ENCODE data around the gene SNAI3.

The SNAI3 gene

GRCh38 chr16:88685156-88686061, 898 bp downstream of the SNAI3 start:
- peak overlapping the region; percentile 41 for H3K4me3 ChIP-seq (replicated peaks; ENCODE audit: low read depth, low read length)
- DNase-seq (ENCODE audit: extremely low read depth, low read depth): no peak

GRCh38 chr16:88684569-88685155, 1.6 kb downstream of the SNAI3 start:
- H3K4me3 ChIP-seq (replicated peaks; ENCODE audit: low read depth, low read length): no peak overlapping the region
- DNase-seq (ENCODE audit: extremely low read depth, low read depth): no peak
- no peak for TF ChIP-seq CTCF (IDR thresholded peaks at IDR 0.05; ENCODE audit: low read depth, low read length, missing control alignments)

More at GRCh38 chr16:88685156-88686061, 898 bp downstream of the SNAI3 start:
- TF ChIP-seq CTCF (IDR thresholded peaks at IDR 0.05; ENCODE audit: low read depth, low read length, missing control alignments): peak; percentile 74

- no peak overlapping the region for H3K4me3 ChIP-seq (replicated peaks; ENCODE audit: low read depth, low read length)
- no peak for TF ChIP-seq CTCF (IDR thresholded peaks at IDR 0.05; ENCODE audit: low read depth, low read length, missing control alignments)
- DNase-seq (ENCODE audit: extremely low read depth, low read depth): no peak
Measured at GRCh38 chr16:88681709-88682451, 4.4 kb downstream of the SNAI3 start.

- no peak for DNase-seq (ENCODE audit: extremely low read depth, low read depth)
- peak; percentile 29 for TF ChIP-seq CTCF (IDR thresholded peaks at IDR 0.05; ENCODE audit: low read depth, low read length, missing control alignments)
- no peak overlapping the region for H3K4me3 ChIP-seq (replicated peaks; ENCODE audit: low read depth, low read length)
Measured at GRCh38 chr16:88681084-88681680, 5.1 kb downstream of the SNAI3 start.

- H3K4me3 ChIP-seq (replicated peaks; ENCODE audit: low read depth, low read length): no peak overlapping the region
- no peak for TF ChIP-seq CTCF (IDR thresholded peaks at IDR 0.05; ENCODE audit: low read depth, low read length, missing control alignments)
- no peak for DNase-seq (ENCODE audit: extremely low read depth, low read depth)
Measured at GRCh38 chr16:88680554-88681083, 5.7 kb downstream of the SNAI3 start.
